Body of pancreas (tissue), 4 donors: ENCODE results near the gene SKIC2.
"Not testable (repeated sequence)": the region's sequence is repeated elsewhere in the genome, so short reads cannot be mapped to it uniquely, and the experiment has no call there.

ENCODE experiments used
- CTCF ChIP-seq, 7 experiments: fragments of 450-650 bp in 4 of 7; fragments of 200-600 bp in 3 of 7; sonication (generic) in 3 of 7; IDR thresholded peaks; one replicate each; pipeline ENCODE4 v1.5.1; 2016 to 2019; ENCODE audit warnings: antibody characterized with exemption in 7 of 7
- POLR2A ChIP-seq, 3 donors: fragments of 450-650 bp; IDR thresholded peaks; one replicate each; pipeline ENCODE4 v1.6.1; 2016; ENCODE audit warnings: antibody characterized with exemption in 3 of 3, mild to moderate bottlenecking in 2 of 3

GRCh38 chr6:32005538-32005880, 46.5 kb downstream of the SKIC2 start:
- not testable (repeated sequence) for TF ChIP-seq CTCF, POLR2A (IDR thresholded peaks at IDR 0.05)
